ENCODE results near the gene MYBPH. TPM values are rescaled to one million over a fixed set of nuclear protein-coding genes. Genes with fewer than 3 reads are reported as not detected.

The MYBPH gene
- total RNA-seq, 1 donor from 2014 or later = not detected

DNA sequence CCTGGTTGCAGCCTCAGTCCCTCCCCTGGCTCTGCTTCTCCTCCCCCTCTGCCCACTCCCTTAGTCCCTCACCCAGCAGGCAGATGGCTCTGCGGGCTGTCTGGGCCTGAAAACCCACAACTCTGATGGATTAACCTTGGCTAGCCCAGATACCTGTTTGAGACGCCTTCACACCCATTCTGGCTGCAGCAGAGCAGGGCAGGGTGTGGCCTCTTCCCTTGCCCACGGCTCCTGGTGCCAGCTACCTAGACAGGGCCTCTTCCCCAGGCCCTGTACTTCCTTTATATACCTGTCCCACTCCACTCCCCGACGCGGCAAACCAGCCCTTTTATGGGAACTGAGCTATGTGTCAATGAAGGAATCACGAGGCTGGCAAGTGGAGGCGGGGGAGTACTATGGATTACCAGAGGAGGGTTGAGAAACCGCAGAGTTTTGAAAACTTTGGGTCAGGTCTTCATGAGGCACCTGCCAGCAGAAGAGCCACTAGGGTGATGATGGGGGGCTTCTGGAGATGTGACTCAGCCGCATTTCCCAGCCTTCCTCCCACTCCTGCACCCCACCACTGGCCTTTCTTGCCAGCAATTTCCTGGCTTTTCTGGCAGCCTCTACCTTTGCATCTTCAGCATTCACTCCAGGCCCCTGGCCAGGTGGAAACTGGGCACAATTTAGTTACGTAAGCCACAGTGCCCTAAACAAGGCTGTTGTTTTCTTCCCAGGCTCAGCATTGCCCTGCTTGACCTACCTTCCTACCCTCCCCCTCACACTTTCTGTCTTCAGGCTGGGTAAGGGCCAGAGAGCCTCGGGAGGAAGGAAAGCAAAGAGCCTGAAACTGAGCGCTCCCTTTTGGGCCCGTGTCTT is 11.0 kb upstream of the MYBPH start, which contains the start of gene CHI3L1:
TSS of gene CHI3L1 (minus strand) at position 259 of the 858 bp plus-strand sequence. CDS start at position 178, 81 bp downstream.
- no peaks in the 10 kb centered on the region for H3K36me3 Mint-ChIP-seq (ENCODE audit: low read depth)
- H3K27ac Mint-ChIP-seq (ENCODE audit: unreplicated experiment) = peak within 1 kb of the TSS; percentile 71
- DNase-seq (ENCODE audit: low read depth, low spot score) = no peak
- no peaks in the 10 kb centered on the region for H3K27me3 Mint-ChIP-seq (ENCODE audit: low read depth)
- H3K4me1 Mint-ChIP-seq = peaks cover 28% of the 10 kb centered on the region
- no peak within 1 kb of the TSS for H3K4me3 Mint-ChIP-seq
- no peaks in the 10 kb centered on the region for H3K9me3 Mint-ChIP-seq
- TF ChIP-seq, protein P1, sequence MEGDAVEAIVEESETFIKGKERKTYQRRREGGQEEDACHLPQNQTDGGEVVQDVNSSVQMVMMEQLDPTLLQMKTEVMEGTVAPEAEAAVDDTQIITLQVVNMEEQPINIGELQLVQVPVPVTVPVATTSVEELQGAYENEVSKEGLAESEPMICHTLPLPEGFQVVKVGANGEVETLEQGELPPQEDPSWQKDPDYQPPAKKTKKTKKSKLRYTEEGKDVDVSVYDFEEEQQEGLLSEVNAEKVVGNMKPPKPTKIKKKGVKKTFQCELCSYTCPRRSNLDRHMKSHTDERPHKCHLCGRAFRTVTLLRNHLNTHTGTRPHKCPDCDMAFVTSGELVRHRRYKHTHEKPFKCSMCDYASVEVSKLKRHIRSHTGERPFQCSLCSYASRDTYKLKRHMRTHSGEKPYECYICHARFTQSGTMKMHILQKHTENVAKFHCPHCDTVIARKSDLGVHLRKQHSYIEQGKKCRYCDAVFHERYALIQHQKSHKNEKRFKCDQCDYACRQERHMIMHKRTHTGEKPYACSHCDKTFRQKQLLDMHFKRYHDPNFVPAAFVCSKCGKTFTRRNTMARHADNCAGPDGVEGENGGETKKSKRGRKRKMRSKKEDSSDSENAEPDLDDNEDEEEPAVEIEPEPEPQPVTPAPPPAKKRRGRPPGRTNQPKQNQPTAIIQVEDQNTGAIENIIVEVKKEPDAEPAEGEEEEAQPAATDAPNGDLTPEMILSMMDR (conservative IDR thresholded peaks at IDR 0.05) = no peak

DNA sequence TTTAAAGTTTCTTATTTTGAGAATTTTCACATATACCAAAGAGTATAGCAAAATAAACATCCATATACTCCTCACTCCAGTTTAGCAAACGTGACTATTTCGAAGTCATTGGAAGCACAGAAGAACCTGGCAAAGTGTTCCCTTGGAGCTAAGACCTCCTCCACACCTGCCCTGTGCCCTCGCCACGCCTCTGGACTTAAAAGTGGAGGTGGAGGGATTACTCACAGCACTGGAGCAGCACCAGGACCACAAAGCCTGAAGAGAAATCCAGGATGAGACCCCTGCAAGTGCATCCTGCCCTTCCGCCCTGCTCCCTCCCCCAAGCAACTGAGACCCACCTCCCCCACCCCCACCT is 10.4 kb upstream of the MYBPH start:
- Mint-ChIP-seq H3K27me3 (ENCODE audit: low read depth) (no peaks in the 10 kb centered on the region), H3K4me3 (no peak overlapping the region), H3K9me3 (no peaks in the 10 kb centered on the region), H3K4me1 (peaks cover 28% of the 10 kb centered on the region), H3K27ac (ENCODE audit: unreplicated experiment) (no peak overlapping the region), H3K36me3 (ENCODE audit: low read depth) (no peaks in the 10 kb centered on the region)
- TF ChIP-seq, protein P1 (conservative IDR thresholded peaks at IDR 0.05) = no peak
- DNase-seq (ENCODE audit: low read depth, low spot score) = no peak

DNA sequence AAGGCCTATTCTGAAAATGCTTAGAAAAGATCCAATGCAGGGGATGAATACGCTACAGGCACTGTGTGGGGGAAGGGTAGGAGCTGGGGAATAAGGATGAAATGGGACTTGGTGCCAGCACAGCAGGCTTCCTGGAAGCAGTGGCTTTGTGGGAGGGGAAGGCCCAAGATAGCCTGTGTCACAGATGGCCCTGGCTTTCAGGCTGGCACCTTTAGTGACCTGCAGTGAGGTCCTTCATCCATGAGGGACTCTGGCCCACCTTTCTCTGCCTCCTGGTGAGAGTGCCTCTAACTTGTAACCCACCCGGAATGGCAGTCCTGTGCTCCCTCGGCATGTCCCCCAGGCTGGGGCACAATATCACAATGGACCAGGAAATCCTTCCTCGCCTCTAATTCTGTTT is 10.0 kb upstream of the MYBPH start:
- TF ChIP-seq, protein P1 (conservative IDR thresholded peaks at IDR 0.05) = no peak
- Mint-ChIP-seq H3K4me3 (no peak overlapping the region), H3K9me3 (no peaks in the 10 kb centered on the region), H3K36me3 (ENCODE audit: low read depth) (no peaks in the 10 kb centered on the region), H3K27me3 (ENCODE audit: low read depth) (no peaks in the 10 kb centered on the region), H3K4me1 (peaks cover 28% of the 10 kb centered on the region), H3K27ac (ENCODE audit: unreplicated experiment) (peak overlapping the region; percentile 71)
- no peak for DNase-seq (ENCODE audit: low read depth, low spot score)

DNA sequence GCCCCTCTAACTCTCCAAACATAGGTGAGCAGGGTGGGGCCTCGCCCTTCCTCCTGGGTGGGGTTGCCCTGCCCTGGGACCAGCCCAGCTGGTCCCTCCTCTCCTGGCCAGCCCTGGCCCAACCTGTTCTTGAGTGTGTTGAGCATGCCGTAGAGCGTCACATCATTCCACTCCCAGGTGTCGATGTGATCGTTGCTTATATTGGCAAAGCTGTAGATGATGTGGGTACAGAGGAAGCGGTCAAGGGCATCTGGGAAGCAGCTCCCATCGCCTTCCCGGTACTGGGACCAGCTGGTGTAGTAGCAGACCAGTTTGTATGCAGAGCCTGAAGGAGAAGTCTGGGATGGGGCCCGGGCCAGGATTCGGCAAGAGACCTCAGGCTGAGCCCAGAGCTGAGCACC is 9.4 kb upstream of the MYBPH start:
- no peak overlapping the region for H3K4me3 Mint-ChIP-seq
- no peaks in the 10 kb centered on the region for H3K9me3 Mint-ChIP-seq
- peaks cover 28% of the 10 kb centered on the region for H3K4me1 Mint-ChIP-seq
- TF ChIP-seq, protein P1 (conservative IDR thresholded peaks at IDR 0.05) = no peak
- DNase-seq (ENCODE audit: low read depth, low spot score) = no peak
- no peaks in the 10 kb centered on the region for H3K36me3 Mint-ChIP-seq (ENCODE audit: low read depth)
- H3K27ac Mint-ChIP-seq (ENCODE audit: unreplicated experiment) = no peak overlapping the region
- H3K27me3 Mint-ChIP-seq (ENCODE audit: low read depth) = no peaks in the 10 kb centered on the region

DNA sequence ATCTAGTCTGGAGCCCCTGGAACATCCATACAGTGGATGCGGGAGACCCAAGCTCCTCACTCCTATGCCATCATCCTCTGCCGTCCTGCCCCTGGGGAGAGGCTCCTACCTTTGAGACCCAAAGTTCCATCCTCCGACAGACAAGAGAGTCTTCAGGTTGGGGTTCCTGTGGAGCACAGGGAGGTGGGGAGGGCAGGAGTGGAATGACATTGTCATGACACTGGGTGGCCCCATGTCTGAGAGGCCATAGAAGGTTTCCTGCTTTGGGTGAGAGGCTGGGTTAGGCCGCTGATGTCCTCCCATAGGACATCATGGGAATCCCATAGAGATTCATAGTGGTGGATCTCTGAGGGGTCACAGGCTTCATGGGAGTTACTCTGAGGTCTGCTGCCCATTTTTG is 8.8 kb upstream of the MYBPH start:
- Mint-ChIP-seq H3K4me1 (peaks cover 32% of the 10 kb centered on the region), H3K27me3 (ENCODE audit: low read depth) (no peaks in the 10 kb centered on the region), H3K36me3 (ENCODE audit: low read depth) (no peaks in the 10 kb centered on the region), H3K4me3 (no peak overlapping the region), H3K27ac (ENCODE audit: unreplicated experiment) (no peak overlapping the region), H3K9me3 (no peaks in the 10 kb centered on the region)
- TF ChIP-seq, protein P1 (conservative IDR thresholded peaks at IDR 0.05) = no peak
- DNase-seq (ENCODE audit: low read depth, low spot score) = no peak

Data from neural crest cell (in vitro differentiated cells).